Endodermal cell (in vitro differentiated cells): ENCODE data around the gene COL4A2. TPM values are rescaled to one million over a fixed set of nuclear protein-coding genes. Genes with fewer than 3 reads are reported as not detected.

ENCODE experiments used
- DNase-seq: peaks from one replicate; pipeline ENCODE4 v3.0.0-alpha.2; 2017
- H3K27ac ChIP-seq: 2 replicates; pipeline ENCODE4 v1.5.1; 2013; ENCODE audit warnings: mild to moderate bottlenecking, low read depth, low read length, moderate library complexity
- H3K27me3 ChIP-seq: 2 replicates; pipeline ENCODE4 v1.6.1; 2013; ENCODE audit warnings: mild to moderate bottlenecking, low read length, moderate library complexity; ENCODE audit not compliant: insufficient read depth, control insufficient read depth, poor library complexity, severe bottlenecking
- H3K36me3 ChIP-seq: 2 replicates; pipeline ENCODE4 v1.7.0; 2013; ENCODE audit warnings: mild to moderate bottlenecking, low read length, moderate library complexity; ENCODE audit not compliant: control insufficient read depth, insufficient read depth
- H3K4me1 ChIP-seq: one replicate; pipeline ENCODE4 v1.7.0; 2013; ENCODE audit warnings: low read length; ENCODE audit not compliant: control insufficient read depth, insufficient read depth
- H3K4me3 ChIP-seq: 2 replicates; pipeline ENCODE4 v1.5.1; 2013; ENCODE audit warnings: mild to moderate bottlenecking, low read length, moderate library complexity
- H3K9ac ChIP-seq: 2 replicates; pipeline ENCODE4 v1.6.1; 2013; ENCODE audit warnings: mild to moderate bottlenecking, low read length, moderate library complexity; ENCODE audit not compliant: poor library complexity, severe bottlenecking; ENCODE audit errors: extremely low read depth
- H3K9me3 ChIP-seq: 2 replicates; pipeline ENCODE4 v1.6.1; 2013; ENCODE audit warnings: mild to moderate bottlenecking, low read length, moderate library complexity; ENCODE audit not compliant: control insufficient read depth
- H3K27ac Mint-ChIP-seq: 2 replicates; pipeline ENCODE4 v1.8.0; 2020; ENCODE audit warnings: mixed read lengths
- H3K27me3 Mint-ChIP-seq: 2 replicates; pipeline ENCODE4 v1.8.0; 2021; ENCODE audit warnings: mild to moderate bottlenecking, mixed read lengths; ENCODE audit not compliant: insufficient read depth
- H3K36me3 Mint-ChIP-seq: 2 replicates; pipeline ENCODE4 v1.8.0; 2020; ENCODE audit warnings: low read depth, mixed read lengths
- H3K4me1 Mint-ChIP-seq: 2 replicates; pipeline ENCODE4 v1.8.0; 2020; ENCODE audit warnings: mixed read lengths
- H3K4me3 Mint-ChIP-seq: 2 replicates; pipeline ENCODE4 v1.8.0; 2020; ENCODE audit warnings: mild to moderate bottlenecking, moderate library complexity, mixed read lengths
- H3K9me3 Mint-ChIP-seq: 2 replicates; pipeline ENCODE4 v1.8.0; 2020; ENCODE audit warnings: mild to moderate bottlenecking, mixed read lengths
- CTCF ChIP-seq: fragments of 200-600 bp; sonication (generic); conservative IDR thresholded peaks from 2 replicates; pipeline ENCODE4 v1.5.0; 2021; ENCODE audit warnings: antibody characterized with exemption, mild to moderate bottlenecking
- WGBS, 2 experiments: methylation state at CpG; one replicate each; pipeline versions ENCODE4 v1.1.5 to v1.1.7; 2013; ENCODE audit warnings: missing lambda C conversion rate in 2 of 2, mixed read lengths in 1 of 2; ENCODE audit not compliant: insufficient coverage in 1 of 2, insufficient read length in 1 of 2; 5-methylcytosine and 5-hydroxymethylcytosine counted together
- total RNA-seq, 2 donors: library from RNA; stranded (reverse); fragmentation: NEBNext Ultra II Directional in 1 of 2; extraction: Animal tissue kit (Norgen Biotek cat#: 25700) in 1 of 2; gene quantifications; 2 replicates in 1 of 2; 3 replicates in 1 of 2; pipeline ENCODE4 v1.2.1, GENCODE V29; 2021

The COL4A2 gene
- total RNA-seq, 2 donors from 2014 or later, result 388 to 398 TPM

GRCh38 chr13:110345701-110346100 is 38.6 kb downstream of the COL4A2 start:
- Mint-ChIP-seq H3K27ac (no peak overlapping the region), H3K4me1 (peaks cover 18% of the 10 kb centered on the region), H3K36me3 (peaks cover 35% of the 10 kb centered on the region), H3K4me3 (no peak overlapping the region), H3K27me3 (no peaks in the 10 kb centered on the region), H3K9me3 (peaks cover 1% of the 10 kb centered on the region)
- Histone ChIP-seq H3K27me3 (no peaks in the 10 kb centered on the region), H3K27ac (no peak overlapping the region), H3K9me3 (no peaks in the 10 kb centered on the region), H3K4me1 (peaks cover 8% of the 10 kb centered on the region), H3K9ac (no peak overlapping the region), H3K36me3 (peaks cover 64% of the 10 kb centered on the region), H3K4me3 (no peak overlapping the region)
- no peak for DNase-seq
- WGBS, 2 experiments, result 93 to 94% methylated on average over 3 to 4 of the region's 4 CpGs
- TF ChIP-seq CTCF, result no peak

GRCh38 chr13:110346661-110347067 is 39.6 kb downstream of the COL4A2 start:
- no peak overlapping the region for H3K9ac ChIP-seq
- H3K36me3 Mint-ChIP-seq, result peaks cover 35% of the 10 kb centered on the region
- no peak overlapping the region for H3K4me3 Mint-ChIP-seq
- H3K27me3 ChIP-seq, result no peaks in the 10 kb centered on the region
- H3K27me3 Mint-ChIP-seq, result no peaks in the 10 kb centered on the region
- TF ChIP-seq CTCF, result no peak
- H3K36me3 ChIP-seq, result peaks cover 62% of the 10 kb centered on the region
- H3K27ac ChIP-seq, result no peak overlapping the region
- DNase-seq, result no peak
- no peak overlapping the region for H3K27ac Mint-ChIP-seq
- no peak overlapping the region for H3K4me3 ChIP-seq
- peaks cover under 1% of the 10 kb centered on the region for H3K4me1 ChIP-seq
- H3K9me3 Mint-ChIP-seq, result peaks cover 1% of the 10 kb centered on the region
- WGBS, 2 experiments, result 89 to 93% methylated on average over 6 to 17 of the region's 17 CpGs
- no peaks in the 10 kb centered on the region for H3K9me3 ChIP-seq
- H3K4me1 Mint-ChIP-seq, result peaks cover 13% of the 10 kb centered on the region

GRCh38 chr13:110347088-110347487 is 40.0 kb downstream of the COL4A2 start:
- no peaks in the 10 kb centered on the region for H3K27me3 Mint-ChIP-seq
- peaks cover 58% of the 10 kb centered on the region for H3K36me3 ChIP-seq
- no peak overlapping the region for H3K9ac ChIP-seq
- WGBS, 2 experiments, result 94 to 100% methylated on average over 2 to 3 of the region's 3 CpGs
- H3K4me3 Mint-ChIP-seq, result no peak overlapping the region
- no peak for DNase-seq
- H3K27ac ChIP-seq, result no peak overlapping the region
- no peaks in the 10 kb centered on the region for H3K27me3 ChIP-seq
- no peak overlapping the region for H3K4me3 ChIP-seq
- TF ChIP-seq CTCF, result no peak
- no peaks in the 10 kb centered on the region for H3K9me3 ChIP-seq
- peaks cover 33% of the 10 kb centered on the region for H3K36me3 Mint-ChIP-seq
- H3K4me1 Mint-ChIP-seq, result peaks cover 10% of the 10 kb centered on the region
- H3K27ac Mint-ChIP-seq, result no peak overlapping the region
- peaks cover 1% of the 10 kb centered on the region for H3K9me3 Mint-ChIP-seq
- no peaks in the 10 kb centered on the region for H3K4me1 ChIP-seq
